Liver (tissue), 9 donors: ENCODE results near the gene XKR7. TPM values are rescaled to one million over a fixed set of nuclear protein-coding genes. Genes with fewer than 3 reads are reported as not detected.
"Not testable (repeated sequence)": the region's sequence is repeated elsewhere in the genome, so short reads cannot be mapped to it uniquely, and the experiment has no call there.

Experiments used
- DNase-seq: peaks from one replicate; pipeline ENCODE4 v3.0.0-alpha.2; 2017; ENCODE audit warnings: low spot score
- H3K27ac ChIP-seq, 2 donors: one replicate each; pipeline ENCODE4 v1.7.0; 2013; ENCODE audit warnings: inconsistent platforms in 2 of 2, low read length in 2 of 2, control low read depth in 1 of 2, low read depth in 1 of 2, mild to moderate bottlenecking in 1 of 2
- H3K27me3 ChIP-seq, 4 donors: one replicate each; pipeline versions ENCODE4 v1.6.1 to v1.7.0; 2013; ENCODE audit warnings: low read length in 3 of 4, inconsistent platforms in 1 of 4, mild to moderate bottlenecking in 1 of 4, moderate library complexity in 1 of 4; ENCODE audit not compliant: control insufficient read depth in 4 of 4, insufficient read depth in 4 of 4
- H3K36me3 ChIP-seq, 4 donors: one replicate each; pipeline versions ENCODE4 v1.6.1 to v1.7.0; 2013; ENCODE audit warnings: low read length in 3 of 4, mild to moderate bottlenecking in 3 of 4, low read depth in 1 of 4, moderate library complexity in 1 of 4; ENCODE audit not compliant: control insufficient read depth in 4 of 4, insufficient read depth in 3 of 4
- H3K4me1 ChIP-seq, 4 donors: one replicate each; pipeline versions ENCODE4 v1.6.1 to v1.7.0; 2013; ENCODE audit warnings: low read length in 3 of 4, mild to moderate bottlenecking in 3 of 4, moderate library complexity in 1 of 4; ENCODE audit not compliant: control insufficient read depth in 4 of 4, insufficient read depth in 4 of 4
- H3K4me3 ChIP-seq, 3 donors: one replicate each; pipeline versions ENCODE4 v1.6.1 to v1.7.0; 2013; ENCODE audit warnings: low read length in 3 of 3, control low read depth in 1 of 3, low read depth in 1 of 3, mild to moderate bottlenecking in 1 of 3
- H3K9ac ChIP-seq, 2 donors: one replicate each; pipeline ENCODE4 v1.7.0; 2013; ENCODE audit warnings: low read length in 2 of 2, mild to moderate bottlenecking in 2 of 2, moderate library complexity in 2 of 2, control low read depth in 1 of 2, low read depth in 1 of 2
- H3K9me3 ChIP-seq, 4 donors: one replicate each; pipeline versions ENCODE4 v1.6.1 to v1.7.0; 2013; ENCODE audit warnings: low read length in 3 of 4; ENCODE audit not compliant: control insufficient read depth in 4 of 4
- CTCF ChIP-seq: fragments of 150-350 bp; IDR thresholded peaks from 2 replicates; pipeline ENCODE4 v1.5.1; 2017; ENCODE audit warnings: improper control_type of control experiment, low read depth, low read length; ENCODE audit not compliant: missing input control
- HNF4A ChIP-seq, 2 donors: conservative IDR thresholded peaks; 2 replicates each; pipeline ENCODE4 v1.6.1; 2016; ENCODE audit warnings: antibody characterized with exemption in 2 of 2, mild to moderate bottlenecking in 2 of 2
- MAX ChIP-seq: IDR thresholded peaks from 2 replicates; pipeline ENCODE4 v1.6.1; 2016; ENCODE audit warnings: antibody characterized with exemption
- NR2F2 ChIP-seq: IDR thresholded peaks from 2 replicates; pipeline ENCODE4 v1.6.1; 2016; ENCODE audit warnings: antibody characterized with exemption
- RAD21 ChIP-seq, 2 donors: IDR thresholded peaks; 2 replicates each; pipeline ENCODE4 v1.6.1; 2016; ENCODE audit warnings: antibody characterized with exemption in 2 of 2, mild to moderate bottlenecking in 2 of 2
- RXRA ChIP-seq, 2 donors: IDR thresholded peaks; 2 replicates each; pipeline ENCODE4 v1.6.1; 2017 to 2018; ENCODE audit warnings: antibody characterized with exemption in 2 of 2, mild to moderate bottlenecking in 1 of 2
- SP1 ChIP-seq: IDR thresholded peaks from 2 replicates; pipeline ENCODE4 v1.6.1; 2018; ENCODE audit warnings: antibody characterized with exemption, mild to moderate bottlenecking
- YY1 ChIP-seq: IDR thresholded peaks from 2 replicates; pipeline ENCODE4 v1.6.1; 2016; ENCODE audit warnings: antibody characterized with exemption, mild to moderate bottlenecking
- ZBTB33 ChIP-seq: IDR thresholded peaks from 2 replicates; pipeline ENCODE4 v1.6.1; 2016; ENCODE audit warnings: antibody characterized with exemption
- WGBS: extraction: QIAGEN DNeasy Blood & Tissue Kit; methylation state at CpG from one replicate; pipeline ENCODE4 v1.1.7; 2013; 5-methylcytosine and 5-hydroxymethylcytosine counted together
- polyA plus RNA-seq, 2 donors: library from polyadenylated mRNA; stranded (reverse) in 1 of 2; unstranded in 1 of 2; fragments of 200-250 nt in 1 of 2; fragments of >200 nt in 1 of 2; fragmentation: Nextera tagmentation in 1 of 2; extraction: Ambion mirVana in 1 of 2; gene quantifications; one replicate each; pipeline versions ENCODE4 v1.2.1 to v1.2.3, GENCODE V29; 2013 to 2015
- total RNA-seq, 2 donors: library from RNA; depleted of rRNA; stranded (reverse); fragments of >200 nt; gene quantifications; one replicate each; pipeline ENCODE4 v1.2.3, GENCODE V29; 2014
- donor health status: healthy.
- donor health status: healthy.
- donor health status: healthy.
- donor health status: healthy.
- donor health status: healthy.

The XKR7 gene
- total and polyA plus RNA-seq, 4 donors: under 0.01 to 0.05 TPM; not detected in 2

GRCh38 chr20:32031007-32031958 is 63.3 kb downstream of the XKR7 start:
- 23% methylated on average over 59 of the region's 59 CpGs for WGBS
- no peaks in the 10 kb centered on the region for H3K9me3 ChIP-seq
- H3K27me3 ChIP-seq: peaks cover 0 to 3% (median 0%) of the 10 kb centered on the region in 4 donors
- no peak overlapping the region for H3K27ac ChIP-seq
- peak; percentile 63 for DNase-seq
- H3K36me3 ChIP-seq: no peaks in the 10 kb centered on the region
- H3K4me1 ChIP-seq: peaks cover 3 to 13% (median 7%) of the 10 kb centered on the region in 4 donors
- peak overlapping the region in 1 of 3 donors; percentile 19 for H3K4me3 ChIP-seq
- no peak overlapping the region for H3K9ac ChIP-seq
- TF ChIP-seq NR2F2 (no peak), HNF4A (conservative IDR thresholded peaks at IDR 0.05) (peak; percentile 36 to 69), RAD21 (IDR thresholded peaks at IDR 0.05) (peak; percentile 89 to 95), ZBTB33 (no peak), YY1 (peak; percentile 25), RXRA (IDR thresholded peaks at IDR 0.05) (peak in 1 of 2 donors; percentile 57), CTCF (peak; percentile 67)

GRCh38 chr20:32033316-32033715 is 65.4 kb downstream of the XKR7 start:
- Histone ChIP-seq H3K4me3 (no peak overlapping the region), H3K27me3 (peaks cover 0 to 4% (median 1%) of the 10 kb centered on the region in 4 donors), H3K4me1 (peaks cover 3 to 13% (median 7%) of the 10 kb centered on the region in 4 donors), H3K9me3 (no peaks in the 10 kb centered on the region), H3K36me3 (no peaks in the 10 kb centered on the region), H3K27ac (no peak overlapping the region), H3K9ac (no peak overlapping the region)
- TF ChIP-seq ZBTB33 (no peak), NR2F2 (no peak), MAX (no peak), SP1 (no peak), HNF4A (conservative IDR thresholded peaks at IDR 0.05) (no peak)
- WGBS: 57% methylated on average over 2 of the region's 2 CpGs
- no peak for DNase-seq

- H3K9me3 ChIP-seq, H3K36me3 ChIP-seq, H3K4me3 ChIP-seq, H3K9ac ChIP-seq, H3K27me3 ChIP-seq, H3K27ac ChIP-seq, DNase-seq: not testable (repeated sequence)
- peaks cover 3 to 13% (median 7%) of the 10 kb centered on the region in 4 donors for H3K4me1 ChIP-seq
- WGBS: 68% methylated on average over 3 of the region's 3 CpGs
These were observed 65.8 kb downstream of the XKR7 start for GRCh38 chr20:32033721-32034120.
